Measurements from ENCODE around the gene DCTD.

GRCh38 chr4:182913621-182914020 is 3.6 kb downstream of the DCTD start:
- no peak for TF ChIP-seq CTCF (IDR thresholded peaks at IDR 0.05; ENCODE audit: low read depth, low read length, missing input control)
- no peak for TF ChIP-seq TAF1 (conservative IDR thresholded peaks at IDR 0.05)
- TF ChIP-seq ZBTB33 (IDR thresholded peaks at IDR 0.05), result no peak
- TF ChIP-seq NR2F2 (IDR thresholded peaks at IDR 0.05), result no peak
- no peak for TF ChIP-seq MAX (IDR thresholded peaks at IDR 0.05)
- TF ChIP-seq SP1 (IDR thresholded peaks at IDR 0.05), result no peak

Data from liver (tissue), 3 donors.